ENCODE measurements around the gene ABHD6.

DNA sequence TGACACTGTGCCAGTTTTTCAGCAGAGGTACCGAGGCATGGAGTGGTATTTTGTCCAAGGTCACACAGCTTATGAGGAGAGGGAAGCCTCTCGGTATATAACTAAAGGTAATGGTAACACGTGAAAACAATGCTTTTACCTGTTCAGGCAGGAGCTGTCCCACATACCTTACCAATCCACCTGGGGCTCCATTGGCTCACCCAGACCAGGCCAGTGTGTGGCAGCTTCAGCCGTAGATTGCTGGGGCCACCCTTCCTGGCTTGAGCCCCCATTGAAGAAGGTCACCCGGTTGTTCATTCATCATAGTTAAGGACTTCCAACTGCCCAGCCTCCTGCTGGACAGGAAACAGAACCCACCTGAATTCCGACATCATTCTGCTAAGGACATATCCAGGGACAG is 59.3 kb downstream of the ABHD6 start:
- TF ChIP-seq, protein P1, sequence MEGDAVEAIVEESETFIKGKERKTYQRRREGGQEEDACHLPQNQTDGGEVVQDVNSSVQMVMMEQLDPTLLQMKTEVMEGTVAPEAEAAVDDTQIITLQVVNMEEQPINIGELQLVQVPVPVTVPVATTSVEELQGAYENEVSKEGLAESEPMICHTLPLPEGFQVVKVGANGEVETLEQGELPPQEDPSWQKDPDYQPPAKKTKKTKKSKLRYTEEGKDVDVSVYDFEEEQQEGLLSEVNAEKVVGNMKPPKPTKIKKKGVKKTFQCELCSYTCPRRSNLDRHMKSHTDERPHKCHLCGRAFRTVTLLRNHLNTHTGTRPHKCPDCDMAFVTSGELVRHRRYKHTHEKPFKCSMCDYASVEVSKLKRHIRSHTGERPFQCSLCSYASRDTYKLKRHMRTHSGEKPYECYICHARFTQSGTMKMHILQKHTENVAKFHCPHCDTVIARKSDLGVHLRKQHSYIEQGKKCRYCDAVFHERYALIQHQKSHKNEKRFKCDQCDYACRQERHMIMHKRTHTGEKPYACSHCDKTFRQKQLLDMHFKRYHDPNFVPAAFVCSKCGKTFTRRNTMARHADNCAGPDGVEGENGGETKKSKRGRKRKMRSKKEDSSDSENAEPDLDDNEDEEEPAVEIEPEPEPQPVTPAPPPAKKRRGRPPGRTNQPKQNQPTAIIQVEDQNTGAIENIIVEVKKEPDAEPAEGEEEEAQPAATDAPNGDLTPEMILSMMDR (conservative IDR thresholded peaks at IDR 0.05), result no peak
- no peak for TF ChIP-seq ZFX (IDR thresholded peaks at IDR 0.05)

Data from C4-2B (cell line).